GM21360 (cell line): ENCODE data around the gene ZMAT2.
"Not testable (repeated sequence)": the region's sequence is repeated elsewhere in the genome, so short reads cannot be mapped to it uniquely, and the experiment has no call there.

Source experiments
- ATAC-seq: cut with Tn5 transposase; IDR thresholded peaks from one replicate; pipeline ENCODE4 v1.9.1; 2021; ENCODE audit warnings: mild to moderate bottlenecking, moderate library complexity; ENCODE audit not compliant: unreplicated experiment

ZMAT2 gene, protein sequence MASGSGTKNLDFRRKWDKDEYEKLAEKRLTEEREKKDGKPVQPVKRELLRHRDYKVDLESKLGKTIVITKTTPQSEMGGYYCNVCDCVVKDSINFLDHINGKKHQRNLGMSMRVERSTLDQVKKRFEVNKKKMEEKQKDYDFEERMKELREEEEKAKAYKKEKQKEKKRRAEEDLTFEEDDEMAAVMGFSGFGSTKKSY

DNA sequence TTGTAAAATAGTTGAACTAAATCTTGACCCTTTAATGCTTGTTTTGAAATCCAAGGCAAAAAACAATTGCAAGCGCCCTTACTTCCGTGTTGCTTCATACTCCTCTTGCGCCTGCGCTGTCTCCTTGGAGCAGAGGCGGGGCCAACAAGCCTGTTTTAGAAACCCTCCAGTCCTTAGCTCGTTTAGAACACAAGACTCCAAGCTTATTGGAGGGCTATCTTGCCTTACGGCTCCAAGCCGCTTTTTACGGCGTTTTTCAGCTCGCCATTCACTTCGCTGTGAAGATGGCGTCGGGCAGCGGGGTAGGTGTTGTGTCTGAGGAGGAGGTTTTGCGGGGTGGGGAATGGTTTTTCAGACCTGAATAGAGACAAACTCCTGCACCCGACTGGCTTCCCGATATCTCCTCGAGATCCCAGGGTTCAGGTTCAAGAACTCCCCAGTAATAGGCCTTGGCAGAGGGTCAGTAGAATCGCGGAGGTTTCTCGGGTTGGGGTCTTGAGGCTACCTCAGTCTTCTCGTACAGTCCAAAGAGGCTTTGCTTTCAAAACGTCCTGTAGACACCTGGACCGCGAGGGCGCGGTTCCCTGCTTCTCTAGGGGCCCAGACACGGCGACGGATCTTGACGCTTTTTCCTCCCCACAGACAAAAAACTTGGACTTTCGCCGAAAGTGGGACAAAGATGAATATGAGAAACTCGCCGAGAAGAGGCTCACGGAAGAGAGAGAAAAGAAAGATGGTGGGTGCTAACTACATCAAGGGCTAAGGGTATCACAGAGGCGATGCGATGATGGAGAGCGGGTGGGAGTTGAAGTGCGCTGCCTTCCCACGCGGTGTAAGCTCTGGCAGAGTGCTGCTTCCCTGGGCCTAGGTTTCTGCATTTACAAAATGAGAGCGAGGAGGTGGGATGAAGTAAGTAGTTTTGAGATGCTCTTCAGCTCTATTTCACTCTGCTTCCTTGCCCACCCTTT, at the start of gene ZMAT2:
TSS of gene ZMAT2 (plus strand) at position 271 of the 968 bp plus-strand sequence. CDS start at position 285, 14 bp downstream.
- ATAC-seq: peak; percentile 98

- ATAC-seq: no peak
These were observed 41.4 kb upstream of the ZMAT2 start for GRCh38 chr5:140658870-140659269.

DNA sequence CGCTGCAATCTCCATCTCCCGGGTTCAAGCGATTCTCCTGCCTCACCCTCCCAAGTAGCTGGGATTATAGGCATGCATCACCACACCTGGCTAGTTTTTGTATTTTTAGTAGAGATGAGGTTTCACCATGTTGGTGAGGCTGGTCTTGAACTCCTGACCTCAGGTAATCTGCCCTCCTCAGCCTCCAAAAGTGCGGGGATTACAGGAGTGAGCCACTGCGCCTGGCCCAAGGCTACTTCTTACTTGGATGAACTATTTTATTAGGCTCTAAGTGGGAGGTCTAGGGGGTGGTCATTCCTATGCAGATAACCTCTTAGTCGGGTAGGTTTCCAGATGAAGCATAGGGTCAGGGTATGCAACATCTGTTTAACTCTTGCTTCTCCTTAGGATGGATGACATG, 39.9 kb upstream of the ZMAT2 start:
- not testable (repeated sequence) for ATAC-seq

- no peak for ATAC-seq
These were observed 36.3 kb upstream of the ZMAT2 start for GRCh38 chr5:140664030-140664358.

- peak; percentile 98 for ATAC-seq
These were observed 35.7 kb upstream of the ZMAT2 start, which contains the start of gene WDR55 for GRCh38 chr5:140664359-140665119. TSS of gene WDR55 (plus strand) at chr5:140664904. CDS start at chr5:140664913, 9 bp downstream.

DNA sequence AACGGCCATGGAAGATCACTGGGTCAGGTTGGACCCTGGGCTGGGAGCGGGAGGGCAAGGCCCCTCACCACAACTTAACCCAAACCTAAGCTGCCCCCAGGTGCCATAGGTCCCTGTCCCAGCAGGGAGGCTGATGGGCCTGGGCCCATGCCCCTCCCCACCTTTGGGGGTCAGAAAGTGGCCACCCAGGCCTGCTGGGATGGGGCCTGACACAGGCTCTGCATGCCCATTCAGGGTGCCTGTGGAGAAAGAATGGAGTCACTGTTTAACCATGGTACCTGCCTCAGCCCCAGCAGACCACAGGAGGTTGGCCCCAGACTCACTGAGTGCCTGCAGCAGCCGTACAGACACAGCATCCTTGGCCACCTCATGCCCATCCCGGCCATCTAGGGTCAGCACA, 29.2 kb upstream of the ZMAT2 start:
- ATAC-seq: not testable (repeated sequence)

- no peak for ATAC-seq
These were observed 28.6 kb upstream of the ZMAT2 start for GRCh38 chr5:140671472-140672125.

- no peak for ATAC-seq
These were observed 27.6 kb upstream of the ZMAT2 start for GRCh38 chr5:140672455-140673186.

- no peak for ATAC-seq
These were observed 26.9 kb upstream of the ZMAT2 start, which contains the start of gene DND1 for GRCh38 chr5:140673187-140673976. TSS of gene DND1 (minus strand) at chr5:140673576. CDS start at chr5:140673542, 34 bp downstream.

DNA sequence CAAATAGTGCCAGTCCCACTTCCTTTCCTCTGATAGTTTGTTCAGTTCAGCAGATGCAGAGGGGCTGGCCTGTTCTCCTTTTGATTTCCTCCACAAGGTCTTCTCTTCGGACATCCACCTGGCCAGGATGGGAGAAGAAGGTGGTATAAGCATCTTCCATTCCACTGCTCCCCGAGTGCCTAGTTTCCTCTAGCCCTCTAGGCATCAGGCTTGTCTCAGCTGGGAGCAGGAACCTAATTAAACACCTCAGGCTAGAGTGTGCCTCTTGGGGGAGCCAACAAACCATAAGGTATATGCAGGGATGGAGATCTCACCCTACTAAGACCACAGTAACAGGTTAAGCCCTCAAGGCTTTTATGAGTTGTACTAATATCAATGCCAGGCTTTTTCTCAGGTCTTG, 26.0 kb upstream of the ZMAT2 start:
- no peak for ATAC-seq

DNA sequence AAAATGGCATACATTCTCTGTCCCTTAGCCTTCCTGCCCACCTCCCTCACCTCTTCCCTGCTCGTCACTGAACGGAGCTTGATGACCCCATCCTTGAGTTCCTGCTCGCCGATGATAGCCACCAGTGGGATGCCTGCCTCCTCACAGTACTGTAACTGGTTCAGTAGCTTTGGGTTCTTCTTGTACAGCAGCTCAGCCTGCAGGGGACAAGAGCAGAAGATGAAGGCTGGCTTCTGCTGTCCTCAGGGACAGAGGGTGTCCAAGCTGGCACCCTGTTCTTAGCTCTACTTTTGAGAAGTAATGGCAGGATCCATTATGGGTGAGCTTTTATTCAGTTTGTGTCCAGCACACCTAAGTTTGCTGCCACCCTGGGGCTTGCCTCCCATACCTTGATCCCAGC, 25.6 kb upstream of the ZMAT2 start:
- ATAC-seq: no peak

DNA sequence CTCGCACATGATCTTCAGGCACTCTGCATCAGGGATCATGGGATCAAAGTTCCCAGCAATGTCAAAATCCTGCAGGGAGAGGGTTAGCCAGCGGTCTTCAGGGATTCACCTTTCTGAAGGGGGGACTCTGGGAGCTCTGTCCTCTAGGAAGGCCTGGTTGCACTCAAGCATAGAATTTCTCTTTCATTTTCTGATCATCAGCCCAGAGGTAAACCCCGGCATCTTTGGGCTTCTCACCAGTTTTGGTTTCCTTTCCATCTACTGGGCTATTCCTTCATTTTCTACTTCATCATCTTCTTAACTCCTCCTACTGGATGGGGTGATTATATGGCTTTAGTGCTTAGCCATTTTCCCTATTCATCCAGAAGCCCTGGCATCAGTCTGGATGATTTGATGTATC, 22.3 kb upstream of the ZMAT2 start:
- ATAC-seq: peak; percentile 43

DNA sequence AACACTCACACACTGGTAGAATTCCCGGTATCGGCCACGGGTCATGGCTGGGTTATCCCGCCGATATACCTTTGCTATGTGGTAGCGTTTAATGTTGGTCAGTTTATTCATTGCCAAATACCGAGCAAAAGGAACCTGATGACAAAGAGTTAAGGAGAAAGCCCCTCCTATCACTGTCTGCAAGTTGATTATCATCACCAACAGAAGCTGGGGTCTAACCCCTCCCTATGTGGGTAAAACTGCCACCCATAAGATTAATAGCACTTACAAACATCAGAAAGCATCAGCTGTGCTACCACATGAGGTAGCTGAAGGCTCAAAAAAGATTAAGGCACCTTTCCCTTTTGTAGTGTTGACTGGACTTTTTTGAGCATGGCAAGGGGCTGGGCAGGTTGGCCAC, 21.3 kb upstream of the ZMAT2 start:
- no peak for ATAC-seq

GRCh38 chr5:140690376-140690932, 9.8 kb upstream of the ZMAT2 start:
- no peak for ATAC-seq

DNA sequence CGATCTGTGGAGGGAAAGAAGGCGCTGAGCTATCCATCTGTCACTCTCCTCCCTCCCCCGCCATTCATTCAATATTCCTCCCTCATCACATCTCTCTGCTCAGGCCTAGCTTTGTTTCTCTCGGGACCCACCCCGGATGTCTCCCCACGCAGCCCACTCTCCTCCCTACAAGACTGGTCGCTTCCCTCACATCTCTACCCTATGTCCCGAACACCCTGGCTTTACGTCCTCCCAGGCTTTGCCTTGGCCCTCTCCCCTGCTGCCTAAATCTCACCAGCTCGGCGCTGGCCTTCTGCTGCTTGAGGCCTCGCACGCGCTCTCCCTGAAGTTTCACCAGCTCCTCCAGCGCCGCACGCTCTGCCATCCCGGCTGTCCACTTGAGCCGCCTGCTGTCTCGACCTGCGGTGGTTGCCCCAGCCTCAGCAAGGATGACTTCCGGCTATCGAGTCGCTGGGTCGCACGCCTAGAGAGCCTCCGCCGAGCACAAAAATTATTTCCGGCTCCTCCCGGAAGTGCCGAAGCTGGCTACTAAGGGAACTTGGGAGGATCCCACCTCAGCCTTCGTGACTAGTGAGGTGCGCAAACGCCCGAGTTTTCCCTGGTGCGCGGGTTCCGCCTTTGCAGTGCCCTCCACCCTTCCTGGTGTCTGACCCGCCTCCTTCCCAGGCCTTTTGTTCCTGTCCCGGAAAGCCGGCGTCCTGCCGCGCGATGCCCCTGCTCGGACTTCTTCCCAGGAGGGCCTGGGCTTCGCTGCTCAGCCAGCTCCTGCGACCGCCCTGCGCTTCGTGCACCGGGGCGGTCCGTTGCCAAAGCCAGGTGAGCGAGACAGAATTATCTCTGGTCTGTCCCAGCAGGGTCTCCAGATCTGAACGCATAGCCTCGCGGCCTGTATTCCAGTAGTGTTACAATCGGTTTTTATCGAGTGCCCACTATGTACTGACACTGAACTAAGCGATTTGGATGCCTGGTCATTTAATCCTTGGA, 9.0 kb upstream of the ZMAT2 start, which contains the start of the genes HARS1 and HARS2:
TSS of gene HARS1 (minus strand) at position 430 of the 984 bp plus-strand sequence. CDS start at position 364, 66 bp downstream.
TSS of gene HARS2 (plus strand) at position 515 of the 984 bp plus-strand sequence. CDS start at position 709, 194 bp downstream.
- peak; percentile 96 for ATAC-seq

- ATAC-seq: no peak
These were observed 6.0 kb upstream of the ZMAT2 start for GRCh38 chr5:140694276-140694675.

- no peak for ATAC-seq
These were observed 3.3 kb upstream of the ZMAT2 start for GRCh38 chr5:140696891-140697492.
